HepG2 (cell line): ENCODE results near the gene POLD3. TPM values are rescaled to one million over a fixed set of nuclear protein-coding genes. Genes with fewer than 3 reads are reported as not detected.

Experiments
- ATAC-seq: fragments of 200-7000 bp; cut with Tn5 transposase; 3 replicates; pipeline ENCODE4 v1.9.1; 2020; ENCODE audit warnings: mild to moderate bottlenecking, moderate library complexity
- BruUV-seq: library from RNA; stranded (reverse); fragments of 400-500 nt; replicated peaks from 2 replicates; lab custom pipeline; 2021; lab: Mats Ljungman, UMichigan
- CTCF ChIA-PET: fragments of 300-600 bp; formaldehyde crosslinking; extraction: SDS; loops from one replicate; lab custom pipeline; 2021; ENCODE audit warnings: low total read pairs, inconsistent platforms, low intra/inter-chr PET ratio; lab: Yijun Ruan, JAX
- POLR2A ChIA-PET: fragments of 350-600 bp; sonication (Branson Sonifier 250); formaldehyde crosslinking; loops from one replicate; lab custom pipeline; 2020; ENCODE audit warnings: antibody characterized with exemption, inconsistent platforms; lab: Yijun Ruan, JAX
- DNase-seq: peaks from one replicate; pipeline ENCODE4 v3.0.0-alpha.2; 2015; ENCODE audit warnings: low spot score
- FAIRE-seq: peaks from 3 replicates; lab custom pipeline; 2011; peaks lifted over from hg19 to GRCh38; lab: Jason Lieb, UNC
- H2AFZ ChIP-seq: one replicate; pipeline ENCODE4 v1.6.1; 2011; ENCODE audit warnings: low read length, inconsistent platforms
- H3K27ac ChIP-seq: fragments of 300-600 bp; 3 replicates; pipeline ENCODE4 v1.8.0; 2011; ENCODE audit warnings: mixed run types, mild to moderate bottlenecking, mixed read lengths, low read length, inconsistent platforms; ENCODE audit not compliant: insufficient read depth; ENCODE audit errors: extremely low read length
- H3K27me3 ChIP-seq, 2 experiments: fragments of 200-600 bp in 1 of 2; 2 replicates in 1 of 2; 3 replicates in 1 of 2; pipeline versions ENCODE4 v1.6.0 to v1.8.0; 2011; ENCODE audit warnings: low read length in 2 of 2, mild to moderate bottlenecking in 2 of 2, moderate library complexity in 2 of 2, inconsistent platforms in 1 of 2; ENCODE audit not compliant: insufficient read depth in 2 of 2, control insufficient read depth in 1 of 2
- H3K36me3 ChIP-seq, 2 experiments: fragments of 200-600 bp in 1 of 2; replicated peaks in 1 of 2; 2 replicates in 1 of 2; 3 replicates in 1 of 2; pipeline versions ENCODE4 v1.5.1 to v1.8.0; 2011; ENCODE audit warnings: low read length in 2 of 2, inconsistent platforms in 1 of 2; ENCODE audit not compliant: insufficient read depth in 2 of 2, control insufficient read depth in 1 of 2
- H3K4me1 ChIP-seq: 2 replicates; pipeline ENCODE4 v1.5.1; 2012; ENCODE audit warnings: low read length, inconsistent platforms; ENCODE audit not compliant: insufficient read depth
- H3K4me2 ChIP-seq: 2 replicates; pipeline ENCODE4 v1.6.0; 2011; ENCODE audit warnings: low read depth, low read length, inconsistent platforms
- H3K4me3 ChIP-seq, 3 experiments: fragments of 200-600 bp in 1 of 3; sonication (generic), shearing (Covaris generic) in 1 of 3; replicated peaks in 1 of 3; 2 replicates each; pipeline ENCODE4 v1.5.1; 2011 to 2016; ENCODE audit warnings: low read length in 3 of 3, inconsistent platforms in 2 of 3, low read depth in 2 of 3, mild to moderate bottlenecking in 2 of 3, control low read depth in 1 of 3, mixed read lengths in 1 of 3; ENCODE audit not compliant: insufficient read depth in 1 of 3
- H3K79me2 ChIP-seq: one replicate; pipeline ENCODE4 v1.6.1; 2011; ENCODE audit warnings: low read length, inconsistent platforms; ENCODE audit not compliant: insufficient read depth
- H3K9ac ChIP-seq: 2 replicates; pipeline ENCODE4 v1.6.0; 2011; ENCODE audit warnings: mild to moderate bottlenecking, low read depth, low read length, inconsistent platforms; ENCODE audit not compliant: insufficient read depth
- H3K9me3 ChIP-seq: 2 replicates; pipeline ENCODE4 v1.5.1; 2012; ENCODE audit warnings: mild to moderate bottlenecking, low read length
- H4K20me1 ChIP-seq: 2 replicates; pipeline ENCODE4 v1.6.0; 2011; ENCODE audit warnings: inconsistent platforms, mild to moderate bottlenecking, low read length, moderate library complexity; ENCODE audit not compliant: insufficient read depth
- NCOA5 ChIP-seq: sonication (generic); formaldehyde crosslinking; IDR thresholded peaks from 2 replicates; pipeline ENCODE4 v1.4.0; 2020; ENCODE audit warnings: missing genetic modification reagents
- POLR2AphosphoS5 ChIP-seq: IDR thresholded peaks from 2 replicates; pipeline ENCODE4 v1.6.1; 2012; ENCODE audit warnings: low read depth, low read length
- SRF ChIP-seq: IDR thresholded peaks from 2 replicates; pipeline ENCODE4 v1.6.1; 2011; ENCODE audit warnings: mild to moderate bottlenecking, low read depth, low read length, moderate library complexity
- ZNF337 ChIP-seq: sonication (generic); formaldehyde crosslinking; IDR thresholded peaks from 2 replicates; pipeline ENCODE4 v1.5.1; 2020; ENCODE audit warnings: missing genetic modification reagents, low read depth, mild to moderate bottlenecking, borderline replicate concordance
- ZNF354B ChIP-seq: sonication (generic); formaldehyde crosslinking; IDR thresholded peaks from 2 replicates; pipeline ENCODE4 v1.8.0; 2022; ENCODE audit warnings: mild to moderate bottlenecking, missing genetic modification reagents
- ZNF562 ChIP-seq: sonication (generic); formaldehyde crosslinking; IDR thresholded peaks from 2 replicates; pipeline ENCODE4 v1.8.0; 2022; ENCODE audit warnings: missing genetic modification reagents, borderline replicate concordance
- ZNF768 ChIP-seq: sonication (generic); formaldehyde crosslinking; IDR thresholded peaks from 2 replicates; pipeline ENCODE4 v1.4.0; 2020; ENCODE audit warnings: missing genetic modification reagents
- WGBS: methylation state at CpG from one replicate; pipeline ENCODE4 v1.1.6; 2017; ENCODE audit warnings: low lambda C conversion rate; 5-methylcytosine and 5-hydroxymethylcytosine counted together
- in situ Hi-C: cut with HindIII; loops from 2 replicates; pipeline ENCODE4 v1.10.0; 2017; ENCODE audit warnings: low pct_unique_long_range_greater_than_20kb; ENCODE audit not compliant: extremely low pct_ligation_motif_present
- intact Hi-C: fragments of 100-400 bp; cut with micrococcal nuclease; formaldehyde crosslinking; loops from one replicate; pipeline ENCODE4 v1.10.0; 2022; ENCODE audit not compliant: unreplicated experiment
- polyA plus RNA-seq, 8 experiments: library from polyadenylated mRNA; depleted of rRNA in 3 of 8; stranded (reverse) in 7 of 8; unstranded in 1 of 8; fragments of >200 nt; fragmentation: Illumina TruSeq in 4 of 8; extraction: Trizol in 4 of 8; gene quantifications; 2 replicates each; pipeline versions ENCODE4 v1.2.1 to v1.2.3, GENCODE V29; 2011 to 2016; ENCODE audit warnings: low read depth in 4 of 8, missing spikeins in 1 of 8, mixed read lengths in 1 of 8; ENCODE audit not compliant: insufficient read depth in 1 of 8
- total RNA-seq, 5 experiments: library from RNA; depleted of rRNA; stranded (reverse); fragments of >200 nt; fragmentation: Illumina TruSeq; extraction: Trizol; gene quantifications; 2 replicates each; pipeline ENCODE4 v1.2.3, GENCODE V29; 2016; ENCODE audit warnings: low read depth in 1 of 5
- TF ChIP-seq, protein P1 (sequence below): sonication (generic); formaldehyde crosslinking; IDR thresholded peaks from 2 replicates; pipeline ENCODE4 v1.5.1; 2020; ENCODE audit warnings: missing genetic modification reagents, mild to moderate bottlenecking, borderline replicate concordance
- TF ChIP-seq, protein P2 (sequence below): sonication (generic); formaldehyde crosslinking; IDR thresholded peaks from 2 replicates; pipeline ENCODE4; 2020; ENCODE audit warnings: missing genetic modification reagents, mild to moderate bottlenecking, borderline replicate concordance
- TF ChIP-seq, protein P3 (sequence below): sonication (generic); formaldehyde crosslinking; IDR thresholded peaks from 2 replicates; pipeline ENCODE4 v1.8.1; 2022; ENCODE audit warnings: mild to moderate bottlenecking, missing genetic modification reagents
- TF ChIP-seq, protein P4 (sequence below): sonication (generic); formaldehyde crosslinking; IDR thresholded peaks from 2 replicates; pipeline ENCODE4 v1.4.0; 2020; ENCODE audit warnings: mild to moderate bottlenecking, missing genetic modification reagents
- TF ChIP-seq, protein P5 (sequence below): sonication (generic); formaldehyde crosslinking; IDR thresholded peaks from 2 replicates; pipeline ENCODE4 v1.5.0; 2020; ENCODE audit warnings: missing genetic modification reagents

Gene POLD3
- total and polyA plus RNA-seq, 2 of the 13 experiments (the other 11 are each of a cell fraction or from before 2014, with no cell fraction given): 6.3 to 18.9 TPM

DNA sequence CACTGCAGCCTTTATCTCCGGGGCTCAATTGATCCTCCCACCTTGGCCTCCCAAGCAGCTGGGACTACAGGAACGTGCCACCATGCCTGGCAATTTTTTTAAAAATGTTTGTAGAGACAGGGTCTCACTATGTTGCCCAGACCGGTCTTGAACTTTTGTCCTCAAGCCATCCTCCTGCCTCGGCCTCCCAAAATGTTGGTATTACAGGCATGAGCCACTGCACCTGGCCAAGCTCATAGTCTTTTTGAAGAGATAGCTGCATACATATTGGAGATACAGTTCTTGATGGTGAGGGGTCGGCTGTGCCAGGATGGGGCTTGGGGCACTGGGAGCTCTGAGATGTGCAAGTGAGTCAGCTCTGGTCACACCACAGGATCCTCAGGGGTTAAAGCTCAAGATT, 85.7 kb downstream of the POLD3 start:
- WGBS: 34% methylated on average over 5 of the region's 5 CpGs
- H3K79me2 ChIP-seq: no peaks in the 10 kb centered on the region
- DNase-seq: no peak
- H3K4me1 ChIP-seq: peaks cover 6% of the 10 kb centered on the region; the same call in 1 of the 2 replicates
- in situ Hi-C loops: no loop called here
- no peak overlapping the region for H2AFZ ChIP-seq
- H3K4me3 ChIP-seq: no peak overlapping the region
- no peak overlapping the region for H3K27ac ChIP-seq
- no peak overlapping the region for H3K4me2 ChIP-seq
- BruUV-seq: no TSS peak
- FAIRE-seq: no peak
- H3K9me3 ChIP-seq: no peaks in the 10 kb centered on the region
- no peak overlapping the region for H3K9ac ChIP-seq
- intact Hi-C loops: no loop called here
- H4K20me1 ChIP-seq: no peaks in the 10 kb centered on the region
- CTCF ChIA-PET: no interaction called here
- ATAC-seq: no peak
- H3K27me3 ChIP-seq: peaks cover 0 to 1% of the 10 kb centered on the region in 2 experiments; a peak in 2 of 5 replicates
- POLR2A ChIA-PET: no interaction called here
- H3K36me3 ChIP-seq: no peaks in the 10 kb centered on the region
- no peak for TF ChIP-seq SRF
- no peak for TF ChIP-seq NCOA5 (CRISPR knock-in tag)
- TF ChIP-seq, protein P1, sequence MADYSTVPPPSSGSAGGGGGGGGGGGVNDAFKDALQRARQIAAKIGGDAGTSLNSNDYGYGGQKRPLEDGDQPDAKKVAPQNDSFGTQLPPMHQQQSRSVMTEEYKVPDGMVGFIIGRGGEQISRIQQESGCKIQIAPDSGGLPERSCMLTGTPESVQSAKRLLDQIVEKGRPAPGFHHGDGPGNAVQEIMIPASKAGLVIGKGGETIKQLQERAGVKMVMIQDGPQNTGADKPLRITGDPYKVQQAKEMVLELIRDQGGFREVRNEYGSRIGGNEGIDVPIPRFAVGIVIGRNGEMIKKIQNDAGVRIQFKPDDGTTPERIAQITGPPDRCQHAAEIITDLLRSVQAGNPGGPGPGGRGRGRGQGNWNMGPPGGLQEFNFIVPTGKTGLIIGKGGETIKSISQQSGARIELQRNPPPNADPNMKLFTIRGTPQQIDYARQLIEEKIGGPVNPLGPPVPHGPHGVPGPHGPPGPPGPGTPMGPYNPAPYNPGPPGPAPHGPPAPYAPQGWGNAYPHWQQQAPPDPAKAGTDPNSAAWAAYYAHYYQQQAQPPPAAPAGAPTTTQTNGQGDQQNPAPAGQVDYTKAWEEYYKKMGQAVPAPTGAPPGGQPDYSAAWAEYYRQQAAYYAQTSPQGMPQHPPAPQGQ (CRISPR knock-in tag): no peak
- no peak for TF ChIP-seq ZNF354B (CRISPR knock-in tag)
- no peak for TF ChIP-seq ZNF768
- TF ChIP-seq, protein P2, sequence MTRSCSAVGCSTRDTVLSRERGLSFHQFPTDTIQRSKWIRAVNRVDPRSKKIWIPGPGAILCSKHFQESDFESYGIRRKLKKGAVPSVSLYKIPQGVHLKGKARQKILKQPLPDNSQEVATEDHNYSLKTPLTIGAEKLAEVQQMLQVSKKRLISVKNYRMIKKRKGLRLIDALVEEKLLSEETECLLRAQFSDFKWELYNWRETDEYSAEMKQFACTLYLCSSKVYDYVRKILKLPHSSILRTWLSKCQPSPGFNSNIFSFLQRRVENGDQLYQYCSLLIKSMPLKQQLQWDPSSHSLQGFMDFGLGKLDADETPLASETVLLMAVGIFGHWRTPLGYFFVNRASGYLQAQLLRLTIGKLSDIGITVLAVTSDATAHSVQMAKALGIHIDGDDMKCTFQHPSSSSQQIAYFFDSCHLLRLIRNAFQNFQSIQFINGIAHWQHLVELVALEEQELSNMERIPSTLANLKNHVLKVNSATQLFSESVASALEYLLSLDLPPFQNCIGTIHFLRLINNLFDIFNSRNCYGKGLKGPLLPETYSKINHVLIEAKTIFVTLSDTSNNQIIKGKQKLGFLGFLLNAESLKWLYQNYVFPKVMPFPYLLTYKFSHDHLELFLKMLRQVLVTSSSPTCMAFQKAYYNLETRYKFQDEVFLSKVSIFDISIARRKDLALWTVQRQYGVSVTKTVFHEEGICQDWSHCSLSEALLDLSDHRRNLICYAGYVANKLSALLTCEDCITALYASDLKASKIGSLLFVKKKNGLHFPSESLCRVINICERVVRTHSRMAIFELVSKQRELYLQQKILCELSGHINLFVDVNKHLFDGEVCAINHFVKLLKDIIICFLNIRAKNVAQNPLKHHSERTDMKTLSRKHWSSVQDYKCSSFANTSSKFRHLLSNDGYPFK: no peak
- TF ChIP-seq, protein P3, sequence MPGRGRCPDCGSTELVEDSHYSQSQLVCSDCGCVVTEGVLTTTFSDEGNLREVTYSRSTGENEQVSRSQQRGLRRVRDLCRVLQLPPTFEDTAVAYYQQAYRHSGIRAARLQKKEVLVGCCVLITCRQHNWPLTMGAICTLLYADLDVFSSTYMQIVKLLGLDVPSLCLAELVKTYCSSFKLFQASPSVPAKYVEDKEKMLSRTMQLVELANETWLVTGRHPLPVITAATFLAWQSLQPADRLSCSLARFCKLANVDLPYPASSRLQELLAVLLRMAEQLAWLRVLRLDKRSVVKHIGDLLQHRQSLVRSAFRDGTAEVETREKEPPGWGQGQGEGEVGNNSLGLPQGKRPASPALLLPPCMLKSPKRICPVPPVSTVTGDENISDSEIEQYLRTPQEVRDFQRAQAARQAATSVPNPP (CRISPR knock-in tag): no peak
- no peak for TF ChIP-seq ZNF337 (CRISPR knock-in tag)
- TF ChIP-seq, protein P4, sequence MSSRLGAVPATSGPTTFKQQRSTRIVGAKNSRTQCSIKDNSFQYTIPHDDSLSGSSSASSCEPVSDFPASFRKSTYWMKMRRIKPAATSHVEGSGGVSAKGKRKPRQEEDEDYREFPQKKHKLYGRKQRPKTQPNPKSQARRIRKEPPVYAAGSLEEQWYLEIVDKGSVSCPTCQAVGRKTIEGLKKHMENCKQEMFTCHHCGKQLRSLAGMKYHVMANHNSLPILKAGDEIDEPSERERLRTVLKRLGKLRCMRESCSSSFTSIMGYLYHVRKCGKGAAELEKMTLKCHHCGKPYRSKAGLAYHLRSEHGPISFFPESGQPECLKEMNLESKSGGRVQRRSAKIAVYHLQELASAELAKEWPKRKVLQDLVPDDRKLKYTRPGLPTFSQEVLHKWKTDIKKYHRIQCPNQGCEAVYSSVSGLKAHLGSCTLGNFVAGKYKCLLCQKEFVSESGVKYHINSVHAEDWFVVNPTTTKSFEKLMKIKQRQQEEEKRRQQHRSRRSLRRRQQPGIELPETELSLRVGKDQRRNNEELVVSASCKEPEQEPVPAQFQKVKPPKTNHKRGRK: no peak
- TF ChIP-seq, protein P5, sequence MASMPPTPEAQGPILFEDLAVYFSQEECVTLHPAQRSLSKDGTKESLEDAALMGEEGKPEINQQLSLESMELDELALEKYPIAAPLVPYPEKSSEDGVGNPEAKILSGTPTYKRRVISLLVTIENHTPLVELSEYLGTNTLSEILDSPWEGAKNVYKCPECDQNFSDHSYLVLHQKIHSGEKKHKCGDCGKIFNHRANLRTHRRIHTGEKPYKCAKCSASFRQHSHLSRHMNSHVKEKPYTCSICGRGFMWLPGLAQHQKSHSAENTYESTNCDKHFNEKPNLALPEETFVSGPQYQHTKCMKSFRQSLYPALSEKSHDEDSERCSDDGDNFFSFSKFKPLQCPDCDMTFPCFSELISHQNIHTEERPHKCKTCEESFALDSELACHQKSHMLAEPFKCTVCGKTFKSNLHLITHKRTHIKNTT (CRISPR knock-in tag): no peak
- TF ChIP-seq POLR2AphosphoS5: no peak
- TF ChIP-seq ZNF562 (CRISPR knock-in tag): no peak
